ENCODE data around the gene CMYA5. TPM values are rescaled to one million over a fixed set of nuclear protein-coding genes. Genes with fewer than 3 reads are reported as not detected.

Gene CMYA5
- total RNA-seq, 1 donor from 2014 or later: 2.0 TPM

GRCh38 chr5:79716839-79717238 is 27.2 kb downstream of the CMYA5 start:
- intact Hi-C loops (cut with DNase I): no loop called here
- Histone ChIP-seq H3K27ac (no peak overlapping the region), H3K9me3 (peaks cover 8% of the 10 kb centered on the region), H3K4me1 (no peaks in the 10 kb centered on the region), H3K36me3 (no peaks in the 10 kb centered on the region), H3K27me3 (ENCODE audit: low read depth) (no peaks in the 10 kb centered on the region), H3K4me3 (no peak overlapping the region)
- ATAC-seq (no peak), DNase-seq (no peak)
- TF ChIP-seq CTCF (IDR thresholded peaks at IDR 0.05): no peak

GRCh38 chr5:79720096-79720495 is 30.5 kb downstream of the CMYA5 start:
- Histone ChIP-seq H3K27ac (no peak overlapping the region), H3K36me3 (no peaks in the 10 kb centered on the region), H3K27me3 (ENCODE audit: low read depth) (no peaks in the 10 kb centered on the region), H3K9me3 (peaks cover 8% of the 10 kb centered on the region), H3K4me3 (no peak overlapping the region), H3K4me1 (no peaks in the 10 kb centered on the region)
- intact Hi-C loops (cut with DNase I): no loop called here
- DNase-seq (no peak), ATAC-seq (no peak)
- no peak for TF ChIP-seq CTCF (IDR thresholded peaks at IDR 0.05)

- no peaks in the 10 kb centered on the region for H3K36me3 ChIP-seq
- no peaks in the 10 kb centered on the region for H3K4me1 ChIP-seq
- no peak overlapping the region for H3K27ac ChIP-seq
- intact Hi-C loops (cut with DNase I): no loop called here
- ATAC-seq (no peak), DNase-seq (no peak)
- no peak overlapping the region for H3K4me3 ChIP-seq
- no peaks in the 10 kb centered on the region for H3K27me3 ChIP-seq (ENCODE audit: low read depth)
- H3K9me3 ChIP-seq: no peaks in the 10 kb centered on the region
- TF ChIP-seq CTCF (IDR thresholded peaks at IDR 0.05): no peak
These were observed 38.1 kb downstream of the CMYA5 start for GRCh38 chr5:79727451-79728355.

- no peaks in the 10 kb centered on the region for H3K4me1 ChIP-seq
- no peak overlapping the region for H3K4me3 ChIP-seq
- no peaks in the 10 kb centered on the region for H3K9me3 ChIP-seq
- H3K27me3 ChIP-seq (ENCODE audit: low read depth): no peaks in the 10 kb centered on the region
- no peak for TF ChIP-seq CTCF (IDR thresholded peaks at IDR 0.05)
- intact Hi-C loops (cut with DNase I): no loop called here
- ATAC-seq (no peak), DNase-seq (no peak)
- no peak overlapping the region for H3K27ac ChIP-seq
- no peaks in the 10 kb centered on the region for H3K36me3 ChIP-seq
These were observed 38.8 kb downstream of the CMYA5 start for GRCh38 chr5:79728396-79728795.

GRCh38 chr5:79729679-79730078 is 40.0 kb downstream of the CMYA5 start:
- Histone ChIP-seq H3K4me1 (no peaks in the 10 kb centered on the region), H3K36me3 (no peaks in the 10 kb centered on the region), H3K27ac (no peak overlapping the region), H3K27me3 (ENCODE audit: low read depth) (no peaks in the 10 kb centered on the region), H3K4me3 (no peak overlapping the region), H3K9me3 (no peaks in the 10 kb centered on the region)
- no peak for TF ChIP-seq CTCF (IDR thresholded peaks at IDR 0.05)
- ATAC-seq (no peak), DNase-seq (no peak)
- intact Hi-C loops (cut with DNase I): no loop called here
